NCI-H2029 treated with DMSO at 0.1 percent for 48 hours (cell line): ENCODE data around the gene KCNK16.

Experiments used
- DNase-seq: peaks from one replicate; lab custom pipeline; 2025; lab: John Stamatoyannopoulos, UW

The KCNK16 gene

DNA sequence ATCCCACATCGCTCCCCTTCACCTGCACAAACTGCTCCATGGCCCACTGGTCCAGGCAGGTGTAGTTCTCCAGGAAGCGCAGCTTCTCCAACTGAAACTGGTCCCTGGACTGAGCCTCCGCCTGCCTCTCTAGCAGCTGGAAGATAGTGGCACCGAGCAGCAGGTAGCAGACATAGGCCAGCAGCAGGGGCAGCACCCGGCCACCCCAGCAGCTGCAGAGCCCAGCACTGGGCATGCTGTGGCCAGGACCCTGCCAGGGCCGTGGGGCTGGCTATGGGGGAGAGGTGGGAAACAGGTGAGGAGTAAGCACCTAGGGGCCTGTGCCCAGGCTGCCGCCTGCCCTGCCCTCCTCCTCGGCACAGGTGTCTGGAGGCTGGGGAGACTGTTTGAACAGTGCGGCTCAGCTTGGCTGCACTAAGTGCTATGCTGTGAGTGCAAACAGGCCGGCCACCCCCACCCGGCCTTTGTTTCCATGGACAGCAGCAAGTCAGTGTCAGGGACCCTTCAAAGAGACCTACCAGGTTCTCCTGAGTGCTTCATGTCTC, at the start of gene KCNK16:
KCNK16 (minus strand) TSS at position 397 of the 545 bp plus-strand sequence; CDS start at position 235, 162 bp downstream.
- DNase-seq = peak; percentile 24

DNA sequence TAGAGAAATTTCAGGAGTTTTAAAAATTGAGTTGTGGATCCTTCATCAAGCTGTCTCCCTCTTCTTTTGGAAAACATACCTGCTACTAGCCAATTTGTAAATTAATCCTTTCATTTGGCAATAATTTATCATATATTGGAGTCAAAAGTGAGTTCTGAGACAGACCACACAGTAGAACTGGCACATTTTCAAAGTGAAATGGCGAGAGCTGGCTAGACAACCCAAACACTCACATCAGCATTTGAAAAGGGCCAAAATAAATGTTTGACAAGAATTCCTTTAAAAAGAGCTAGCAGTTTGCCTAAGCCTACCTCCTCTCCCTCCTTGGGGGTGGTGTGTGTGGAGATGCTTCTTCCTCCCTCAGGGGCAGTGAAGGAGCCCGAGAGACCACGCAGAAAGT, 47.9 kb upstream of the KCNK16 start:
- DNase-seq = no peak

DNA sequence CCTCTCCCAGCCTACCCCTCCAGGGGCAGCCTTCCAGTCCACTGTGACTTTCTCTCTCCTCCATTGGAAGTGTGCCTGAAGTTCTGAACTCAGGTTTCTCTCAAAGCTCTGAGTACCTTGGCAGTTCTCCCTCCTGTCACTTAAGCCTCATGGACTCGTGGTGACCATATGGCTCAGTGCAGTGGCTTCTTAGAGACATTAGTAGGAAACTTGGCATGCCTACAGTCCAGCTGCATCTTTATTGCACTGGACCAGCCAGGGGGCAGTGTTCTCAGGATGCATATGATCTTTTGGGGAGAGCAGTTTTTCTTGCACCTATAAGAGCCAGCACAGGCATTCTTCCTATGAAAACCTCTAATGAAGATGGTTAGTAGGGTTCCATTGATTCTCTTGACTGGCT, 47.5 kb upstream of the KCNK16 start:
- no peak for DNase-seq

DNA sequence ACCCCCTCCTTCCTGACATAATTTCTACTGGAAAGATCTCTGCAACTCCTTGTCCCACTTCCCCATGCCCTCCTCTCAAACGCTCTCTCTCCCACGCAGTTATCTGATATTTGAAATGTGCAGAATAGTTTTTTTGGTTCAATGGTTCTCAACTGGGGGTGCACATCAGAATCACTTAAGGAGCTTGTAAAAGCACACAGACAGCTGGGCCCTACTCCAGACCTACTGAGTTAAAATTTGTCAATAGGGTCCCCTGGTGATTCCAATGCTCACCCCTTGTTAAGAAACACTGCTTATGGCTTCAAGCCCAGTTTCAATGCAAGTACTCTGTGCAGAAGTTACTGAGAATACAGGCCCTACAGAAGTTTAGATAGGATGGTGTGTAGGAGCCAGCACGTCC, 45.2 kb upstream of the KCNK16 start:
- no peak for DNase-seq

DNA sequence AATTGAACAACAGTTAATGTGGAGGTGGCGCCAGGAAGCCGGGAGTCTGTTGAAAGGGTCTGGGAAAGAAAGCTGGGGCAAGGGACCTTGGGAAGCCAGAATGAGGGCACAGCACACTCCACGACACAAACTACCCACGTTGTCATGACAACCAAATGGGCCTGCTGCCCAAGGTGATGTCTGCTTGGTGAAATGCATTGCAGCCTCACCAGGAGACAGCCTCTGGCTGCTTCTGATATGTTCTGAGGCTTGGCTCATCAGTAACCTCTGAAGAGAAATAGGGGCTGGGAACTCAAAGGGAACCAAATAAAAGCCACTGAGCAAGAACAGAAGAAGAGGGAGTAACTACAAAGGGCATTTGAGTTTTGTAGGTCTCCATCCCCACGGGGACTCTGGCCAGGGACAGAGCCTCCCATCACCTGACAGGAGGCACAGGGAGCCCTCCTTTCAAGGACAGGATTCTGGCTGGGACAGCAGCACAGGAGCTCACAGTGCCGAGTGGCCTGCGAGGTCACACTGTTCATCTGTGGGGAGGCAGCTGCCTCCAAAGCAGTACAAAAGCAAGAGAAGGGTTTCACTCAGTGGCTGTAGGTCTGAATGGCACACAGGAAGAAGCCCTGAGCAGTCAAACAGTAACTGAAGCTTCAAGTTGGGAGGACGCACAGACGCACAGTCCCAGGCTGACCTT, 44.6 kb upstream of the KCNK16 start:
- no peak for DNase-seq

DNA sequence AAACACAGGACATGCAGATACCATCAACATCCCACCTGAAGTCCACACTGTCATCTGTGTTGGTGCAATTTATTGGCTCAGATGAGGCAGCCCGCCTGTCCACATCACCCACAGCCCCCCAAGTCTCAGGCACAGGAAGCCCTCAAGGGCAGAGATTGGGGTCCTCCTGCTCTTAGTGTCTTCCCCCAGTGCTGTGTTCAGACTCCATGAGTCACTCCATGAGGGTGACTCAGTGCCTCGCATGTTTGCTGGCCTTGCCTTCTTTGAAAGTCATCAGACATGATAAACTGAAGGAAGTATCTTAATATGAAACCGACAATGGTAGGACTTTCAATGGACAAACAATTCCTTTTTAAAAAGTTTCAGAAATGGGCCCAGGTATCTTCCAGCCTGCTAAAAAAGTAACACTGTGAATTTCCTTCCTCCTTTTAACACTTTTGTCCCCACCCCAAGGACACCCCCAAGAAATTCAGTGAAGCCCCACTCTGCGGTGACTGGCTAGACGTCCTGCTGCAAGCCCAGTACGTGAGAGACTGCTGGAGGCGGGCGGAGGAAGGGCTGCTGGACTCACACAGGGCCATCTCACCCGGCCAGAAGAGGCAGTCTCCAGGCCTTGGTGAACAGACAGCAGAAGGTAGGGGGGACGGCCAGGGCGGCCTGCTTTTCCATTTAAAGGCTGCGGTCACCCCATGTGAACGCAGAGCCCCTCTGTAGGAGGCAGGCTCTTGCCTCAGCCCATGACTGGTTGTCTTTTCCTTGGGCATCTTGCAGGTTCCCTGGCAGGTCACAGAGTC, 43.0 kb upstream of the KCNK16 start:
- DNase-seq = no peak

DNA sequence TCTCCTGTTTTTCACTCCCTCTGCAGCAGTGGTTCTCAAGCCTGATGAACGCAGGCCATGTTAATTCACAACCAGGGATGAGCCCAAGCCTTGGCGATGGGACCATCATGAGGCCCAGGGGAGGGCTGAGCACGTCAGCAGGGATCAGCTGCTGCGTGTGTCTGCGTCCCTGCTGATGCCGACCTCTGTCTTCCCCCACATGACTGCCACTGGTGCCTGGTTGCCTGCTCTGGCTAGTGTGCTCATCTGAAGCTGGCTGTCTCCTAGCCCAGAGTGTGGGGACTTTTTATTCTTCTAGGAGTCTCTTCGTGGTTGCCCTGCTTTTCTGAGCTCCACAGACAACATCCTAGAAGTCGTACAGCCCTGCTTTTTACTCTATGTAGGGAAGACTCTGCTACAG, 40.8 kb upstream of the KCNK16 start:
- no peak for DNase-seq

DNA sequence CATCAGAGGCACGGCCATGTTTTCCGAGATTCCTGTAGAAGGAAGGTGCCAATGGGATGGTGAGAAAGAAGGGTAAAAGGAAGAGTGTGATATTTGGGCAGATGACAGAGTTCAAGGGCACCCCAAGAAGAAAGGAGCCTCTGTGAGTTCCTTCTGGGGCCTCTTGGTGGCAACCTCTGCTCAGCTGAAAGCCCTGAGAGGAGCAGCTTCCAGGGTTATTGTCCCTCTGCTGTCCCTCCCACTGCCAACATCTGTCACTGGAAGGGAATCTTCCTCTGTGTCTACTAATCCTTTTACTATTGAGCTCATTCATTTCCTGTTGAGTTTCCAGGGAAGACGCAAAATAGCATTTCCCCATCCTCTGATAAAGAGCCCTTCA, 40.0 kb upstream of the KCNK16 start:
- DNase-seq = no peak

DNA sequence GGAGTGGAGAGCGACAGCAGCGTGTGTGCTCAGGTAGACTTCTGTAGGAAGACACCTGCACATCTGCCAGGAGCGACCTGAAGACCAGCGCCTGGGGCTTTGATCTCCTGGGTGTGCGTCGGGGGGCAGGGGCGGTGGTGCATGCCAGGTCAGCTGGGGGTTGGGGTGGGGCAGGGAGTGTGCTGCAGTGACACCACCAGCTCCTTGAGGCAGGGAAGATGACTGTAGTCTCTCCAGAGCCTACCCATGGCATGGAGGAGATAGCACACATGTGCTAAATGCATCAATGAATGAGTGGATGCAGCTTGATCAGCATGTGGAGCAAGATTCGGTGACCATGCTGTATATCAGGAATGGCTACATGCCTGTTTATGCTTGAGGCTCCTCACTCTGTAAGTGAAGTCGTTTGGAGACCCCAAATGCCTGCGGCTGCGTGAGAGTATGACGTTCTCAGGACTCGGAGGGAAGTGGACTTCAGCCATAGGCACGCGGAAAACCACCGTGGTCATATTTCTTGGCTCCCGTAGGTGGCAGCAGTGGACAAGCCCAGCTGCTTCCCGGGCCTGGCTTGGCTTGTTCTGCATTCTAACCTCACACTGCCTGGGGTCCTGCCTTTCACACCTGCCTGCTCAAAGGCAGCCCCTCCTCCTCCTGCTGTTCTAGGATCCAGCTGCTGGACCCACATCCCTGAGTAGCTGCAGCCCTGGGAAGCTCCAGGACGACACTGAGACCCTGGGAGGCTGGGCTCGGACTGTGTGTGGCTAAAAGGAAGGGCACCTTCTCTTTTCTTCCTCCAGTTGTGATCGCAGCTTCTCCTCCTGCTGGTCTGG, 39.4 kb upstream of the KCNK16 start:
- peak; percentile 40 for DNase-seq

DNA sequence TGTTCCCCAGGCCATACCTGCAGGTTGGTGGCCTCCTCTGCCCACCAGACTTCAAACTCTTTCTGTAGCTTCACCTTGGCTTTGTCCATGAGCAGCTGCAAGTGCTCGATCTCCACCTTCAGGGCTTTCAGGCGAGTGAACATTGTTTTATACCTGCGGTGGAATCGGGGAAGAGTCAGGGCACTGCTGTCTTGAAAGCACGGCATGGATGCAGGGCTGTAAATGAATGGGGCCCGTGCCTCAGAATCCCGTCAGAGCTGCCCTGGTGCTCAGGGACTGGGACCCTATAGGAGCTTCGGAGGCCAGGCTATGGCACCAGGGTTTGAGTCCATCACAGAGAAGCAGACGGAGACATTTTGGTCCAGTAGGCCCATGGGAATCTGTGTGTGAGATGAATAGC, 37.9 kb upstream of the KCNK16 start:
- DNase-seq = no peak

DNA sequence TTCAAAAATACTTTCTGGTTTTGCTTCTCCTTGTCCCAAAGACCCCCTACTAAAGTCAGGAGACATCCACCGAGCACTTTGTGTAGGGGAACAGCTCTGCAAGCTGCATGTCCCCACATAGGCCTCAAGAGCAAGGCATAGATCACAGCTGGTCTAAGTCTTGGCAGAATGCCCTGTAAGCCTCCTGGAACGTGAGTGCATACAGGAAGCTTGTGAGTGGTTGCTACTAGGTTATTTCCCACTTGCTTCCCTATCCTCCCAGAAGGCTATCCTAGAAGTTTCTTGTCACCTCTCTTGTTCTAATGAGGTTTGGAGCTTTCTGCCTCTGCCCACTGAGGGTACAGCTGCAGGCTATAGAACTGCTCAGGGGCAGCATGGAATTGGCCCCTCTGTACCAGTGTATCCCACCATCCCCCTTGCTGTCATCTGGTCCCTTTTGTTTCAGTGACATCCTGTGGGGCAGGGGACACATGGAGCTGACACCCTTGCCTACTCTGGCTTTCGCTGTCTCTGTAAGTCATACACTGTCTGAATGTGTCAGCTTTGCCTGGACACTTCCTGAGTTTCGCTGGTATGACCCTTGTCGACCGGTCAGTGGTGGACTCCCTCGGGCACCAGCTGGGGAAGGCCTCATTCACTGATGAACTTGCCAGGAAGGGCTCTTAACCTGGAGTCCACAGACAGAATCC, 35.6 kb upstream of the KCNK16 start:
- DNase-seq = peak; percentile 90

DNA sequence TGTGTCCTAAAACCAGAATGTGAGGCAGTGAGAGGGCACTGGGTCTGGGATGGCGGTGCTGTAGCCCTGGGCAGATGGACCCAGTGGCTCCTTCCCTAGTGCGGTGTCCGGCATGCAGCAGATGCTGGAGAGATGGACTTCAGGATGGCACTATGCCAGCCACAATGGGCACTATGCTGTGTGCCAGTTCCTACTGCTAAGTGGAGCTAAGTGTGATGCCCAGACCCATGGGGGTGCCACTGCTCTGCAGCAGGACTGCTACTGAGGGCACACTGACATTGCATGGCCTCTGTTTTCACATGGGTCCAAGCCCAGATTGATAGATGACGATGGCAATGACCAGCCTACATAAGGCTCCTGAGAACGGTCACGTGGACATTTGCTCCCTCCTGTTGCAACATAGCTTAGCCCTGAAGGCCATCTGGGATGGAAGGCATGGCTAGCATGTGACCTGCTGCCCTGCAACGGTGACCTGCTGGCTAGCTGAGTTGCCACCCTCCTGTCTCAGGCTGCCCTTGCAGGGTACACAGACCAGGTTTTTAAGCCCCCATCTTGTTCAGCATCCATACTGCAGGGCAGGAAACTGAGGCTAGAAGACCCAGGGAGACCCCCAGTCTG, 31.3 kb upstream of the KCNK16 start:
- DNase-seq = no peak

DNA sequence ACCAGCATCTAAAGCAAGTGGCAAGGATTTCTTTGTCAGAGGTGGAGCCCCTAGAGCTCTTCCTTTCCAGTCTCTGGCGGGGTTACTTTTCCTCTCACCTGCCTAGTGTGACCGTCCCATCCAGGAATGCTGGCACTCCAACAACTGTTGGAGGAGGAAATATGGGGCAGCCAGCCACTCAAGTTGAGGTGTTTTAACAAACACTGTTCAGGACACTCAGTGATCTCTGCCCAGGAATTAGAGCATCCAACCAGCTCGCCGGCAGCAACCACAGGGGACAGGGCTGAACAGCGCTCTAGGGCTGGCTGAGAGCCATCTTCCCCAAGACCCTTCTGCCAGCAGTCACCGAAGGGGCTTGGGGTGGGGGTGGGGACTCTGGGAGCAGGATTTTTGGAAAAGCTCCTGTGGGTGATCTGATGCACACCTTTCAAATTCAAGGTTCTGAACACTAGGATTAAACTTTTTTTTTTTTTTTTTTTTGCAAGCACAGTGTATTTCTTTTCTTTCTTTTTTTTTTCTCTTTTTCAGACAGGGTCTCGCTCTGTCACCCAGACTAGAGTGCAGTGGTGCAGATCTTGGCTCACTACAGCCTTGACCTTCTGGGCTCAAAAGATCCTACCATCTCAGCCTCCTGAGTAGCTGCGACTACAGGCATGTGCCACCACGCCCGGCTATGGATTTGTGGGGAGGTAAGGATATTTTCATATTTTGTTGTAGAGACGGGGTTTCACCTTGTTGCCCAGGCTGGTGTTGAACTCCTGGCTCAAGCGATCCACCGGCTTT, 28.4 kb upstream of the KCNK16 start:
- no peak for DNase-seq

DNA sequence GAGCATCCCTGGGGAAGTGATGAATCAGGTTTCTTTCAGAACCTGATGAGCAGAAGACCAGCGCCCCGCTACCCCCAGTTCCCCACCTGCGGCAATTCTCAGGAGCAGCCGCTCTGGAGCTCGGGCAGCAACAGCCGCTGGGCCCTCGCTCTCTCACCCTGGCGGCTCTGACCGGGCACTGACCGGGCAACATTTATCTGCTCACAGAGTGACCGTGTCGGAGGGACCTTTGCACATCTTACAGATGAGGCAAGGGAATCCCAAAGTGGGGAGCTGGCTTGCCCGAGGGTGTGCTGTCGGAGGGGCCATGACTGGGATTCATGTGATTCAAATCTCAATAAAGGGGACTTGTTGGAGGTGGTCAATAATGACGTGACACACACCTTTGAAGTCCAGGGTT, 26.2 kb upstream of the KCNK16 start:
- no peak for DNase-seq

DNA sequence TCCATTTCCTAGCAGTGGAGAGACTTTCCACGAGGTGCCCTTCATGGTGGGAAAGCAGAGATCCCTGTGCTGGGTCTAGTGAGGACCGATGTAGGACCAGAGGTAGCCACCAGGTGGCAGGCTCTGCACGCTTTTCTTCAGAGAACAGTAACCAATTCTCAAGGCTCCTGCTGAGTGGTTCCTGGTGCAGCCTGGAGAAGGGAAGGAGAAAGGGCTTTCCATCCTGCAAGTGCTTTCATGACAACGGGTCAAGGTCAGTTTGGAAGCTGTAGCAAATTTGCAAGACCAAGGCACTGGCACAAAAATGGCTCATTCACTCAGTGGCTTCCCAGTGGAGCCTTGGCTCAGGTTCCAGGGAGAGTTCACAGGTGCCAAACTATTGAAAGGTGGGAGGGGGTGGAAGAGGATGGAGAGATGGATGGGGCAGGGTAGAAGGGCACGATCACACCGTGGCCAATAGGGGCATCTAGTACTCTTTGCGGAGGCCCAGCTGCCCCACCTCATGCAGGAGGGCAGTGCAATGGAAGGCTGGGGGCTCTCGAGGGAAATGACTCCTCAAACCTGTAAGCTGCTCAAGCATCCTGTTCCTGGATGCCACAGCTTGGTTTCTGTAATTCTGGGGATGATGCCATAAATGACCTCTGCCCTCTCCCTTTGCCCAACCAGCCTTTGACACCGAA, 25.5 kb upstream of the KCNK16 start:
- peak; percentile 68 for DNase-seq

DNA sequence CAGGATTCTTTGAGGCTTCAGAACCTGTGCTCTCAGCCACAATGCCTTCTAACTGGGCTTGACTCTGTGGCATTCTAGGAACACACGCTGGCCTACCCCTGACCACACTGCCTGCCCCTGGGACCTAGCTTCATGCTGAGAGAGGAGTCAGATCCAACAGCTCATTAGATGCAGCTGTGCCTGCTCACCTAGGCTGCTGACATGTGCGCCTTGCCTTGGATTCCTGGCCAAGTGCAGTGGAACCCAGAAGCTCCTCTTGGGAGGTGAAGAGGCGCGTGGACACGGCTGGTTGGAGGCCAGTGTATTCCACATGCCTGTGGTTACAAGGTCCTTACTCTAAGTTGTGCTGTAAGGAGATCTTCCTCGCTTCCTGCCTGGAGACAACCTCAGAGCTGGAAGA, 24.7 kb upstream of the KCNK16 start:
- peak; percentile 64 for DNase-seq

DNA sequence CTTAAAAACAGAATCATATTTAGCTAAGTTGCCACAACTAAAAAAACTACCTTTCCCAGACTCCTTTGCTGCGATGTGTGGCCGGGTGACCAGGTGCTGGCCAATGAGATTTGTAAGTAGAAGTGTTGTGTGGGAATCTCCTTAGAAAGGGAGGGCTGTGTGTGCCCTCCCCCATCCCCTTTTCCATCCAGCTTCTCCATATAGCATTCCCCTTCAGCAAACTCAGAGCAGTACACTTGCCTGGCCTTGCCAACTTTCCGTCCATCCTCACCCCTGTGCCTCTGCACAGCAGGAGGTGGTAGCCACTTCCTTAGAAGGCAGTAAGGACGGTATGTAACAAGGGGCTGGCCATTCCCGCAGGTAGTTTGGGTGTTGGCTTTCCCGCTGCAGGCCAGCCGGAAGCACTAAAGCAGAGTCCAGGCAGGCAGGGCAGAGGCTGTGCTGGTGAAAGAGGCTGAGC, 22.3 kb upstream of the KCNK16 start:
- DNase-seq = no peak

DNA sequence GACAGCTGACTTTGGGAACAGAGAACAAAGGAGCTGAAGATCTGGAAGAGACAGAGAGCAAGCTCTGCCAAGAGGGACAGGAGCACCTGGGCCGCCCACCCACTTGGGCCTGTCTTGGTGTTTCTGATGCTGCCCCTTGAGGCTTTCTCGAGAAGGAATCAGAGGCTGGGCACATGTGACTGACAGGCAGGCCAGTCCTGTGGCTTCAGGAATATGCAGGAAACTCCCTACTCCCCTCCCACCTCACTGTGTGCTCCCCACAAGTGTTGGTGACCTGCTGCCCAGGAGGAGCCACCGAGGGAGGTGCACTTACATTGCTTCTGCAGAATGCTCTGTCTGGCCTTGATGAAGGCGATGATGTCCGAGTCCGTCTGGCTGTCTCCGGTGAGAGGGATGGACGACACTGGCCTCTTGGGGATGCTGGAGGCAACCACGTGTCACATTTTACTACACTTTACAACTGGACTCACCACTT, 20.9 kb upstream of the KCNK16 start:
- DNase-seq = no peak

DNA sequence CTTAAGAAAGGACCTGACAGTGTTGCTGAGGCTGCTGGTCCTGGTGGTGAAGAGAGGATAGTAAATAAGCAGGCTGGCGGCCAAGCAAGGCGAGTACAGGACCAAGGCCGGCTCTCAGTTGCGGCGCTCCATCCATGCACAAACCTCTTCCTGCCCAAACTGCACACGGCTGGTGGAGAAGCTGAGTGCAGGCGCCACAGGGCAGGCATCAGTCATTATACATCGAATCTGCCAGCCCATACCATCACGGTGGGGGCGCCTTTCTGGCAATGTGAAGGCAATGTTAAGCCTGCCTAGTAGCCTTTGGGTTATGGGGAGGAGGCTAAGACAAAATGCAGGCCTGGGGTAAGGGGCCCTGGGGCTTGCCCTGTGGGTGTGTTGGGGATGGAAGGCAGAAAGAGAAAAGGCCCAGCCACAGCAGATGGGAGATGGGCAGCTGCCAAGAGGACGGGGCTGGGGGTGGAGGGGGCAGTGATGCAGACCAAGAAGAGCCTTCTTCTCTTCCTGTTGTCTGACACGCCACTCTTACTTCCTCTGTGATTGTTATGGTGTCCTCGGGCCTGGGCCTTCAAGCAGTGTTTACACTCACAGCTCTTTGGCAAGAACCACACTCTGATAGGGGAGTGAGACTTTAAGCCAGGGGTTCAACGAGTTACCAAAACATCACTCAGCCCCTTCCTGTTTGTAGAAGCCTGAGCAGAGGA, 20.3 kb upstream of the KCNK16 start:
- peak; percentile 78 for DNase-seq
